ENCODE data around the gene PLSCR1. TPM values are rescaled to one million over a fixed set of nuclear protein-coding genes. Genes with fewer than 3 reads are reported as not detected.

PLSCR1 gene
- total RNA-seq, 1 donor from 2014 or later = 86.9 TPM

- H3K27me3 Mint-ChIP-seq = no peaks in the 10 kb centered on the region
- peaks cover 12% of the 10 kb centered on the region for H3K9me3 Mint-ChIP-seq (ENCODE audit: low read depth)
- TF ChIP-seq, protein P1, sequence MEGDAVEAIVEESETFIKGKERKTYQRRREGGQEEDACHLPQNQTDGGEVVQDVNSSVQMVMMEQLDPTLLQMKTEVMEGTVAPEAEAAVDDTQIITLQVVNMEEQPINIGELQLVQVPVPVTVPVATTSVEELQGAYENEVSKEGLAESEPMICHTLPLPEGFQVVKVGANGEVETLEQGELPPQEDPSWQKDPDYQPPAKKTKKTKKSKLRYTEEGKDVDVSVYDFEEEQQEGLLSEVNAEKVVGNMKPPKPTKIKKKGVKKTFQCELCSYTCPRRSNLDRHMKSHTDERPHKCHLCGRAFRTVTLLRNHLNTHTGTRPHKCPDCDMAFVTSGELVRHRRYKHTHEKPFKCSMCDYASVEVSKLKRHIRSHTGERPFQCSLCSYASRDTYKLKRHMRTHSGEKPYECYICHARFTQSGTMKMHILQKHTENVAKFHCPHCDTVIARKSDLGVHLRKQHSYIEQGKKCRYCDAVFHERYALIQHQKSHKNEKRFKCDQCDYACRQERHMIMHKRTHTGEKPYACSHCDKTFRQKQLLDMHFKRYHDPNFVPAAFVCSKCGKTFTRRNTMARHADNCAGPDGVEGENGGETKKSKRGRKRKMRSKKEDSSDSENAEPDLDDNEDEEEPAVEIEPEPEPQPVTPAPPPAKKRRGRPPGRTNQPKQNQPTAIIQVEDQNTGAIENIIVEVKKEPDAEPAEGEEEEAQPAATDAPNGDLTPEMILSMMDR (IDR thresholded peaks at IDR 0.05; ENCODE audit: unreplicated experiment) = no peak
- no peak overlapping the region for H3K4me3 Mint-ChIP-seq (ENCODE audit: low read depth)
- no peak overlapping the region for H3K27ac Mint-ChIP-seq
- no peaks in the 10 kb centered on the region for H3K4me1 Mint-ChIP-seq (ENCODE audit: low read depth)
- no peak for DNase-seq (ENCODE audit: low spot score, unreplicated experiment)
- no peaks in the 10 kb centered on the region for H3K36me3 Mint-ChIP-seq (ENCODE audit: insufficient read depth)
Measured at GRCh38 chr3:146496251-146496650, 48.2 kb downstream of the PLSCR1 start.

DNA sequence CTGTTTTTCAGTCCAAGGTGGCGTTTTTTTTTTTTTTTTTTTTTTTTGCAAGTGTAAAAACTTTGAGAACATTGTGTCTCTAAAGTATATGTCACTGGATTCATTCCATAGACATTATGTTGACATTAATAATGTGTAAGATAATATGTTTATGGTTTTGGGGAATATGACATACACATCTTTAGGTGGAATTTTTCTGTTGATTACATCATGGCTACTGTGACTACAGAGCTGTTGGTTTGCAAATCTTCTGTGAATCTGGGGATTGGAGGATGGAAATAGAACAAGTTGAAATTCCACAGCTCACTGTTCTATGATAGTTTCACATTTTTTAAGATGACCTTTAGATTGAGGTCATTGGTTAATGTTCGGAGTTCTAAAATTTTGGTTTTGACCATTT, 50.6 kb downstream of the PLSCR1 start:
- TF ChIP-seq, protein P1 (IDR thresholded peaks at IDR 0.05; ENCODE audit: unreplicated experiment) = no peak
- no peak for DNase-seq (ENCODE audit: low spot score, unreplicated experiment)
- H3K9me3 Mint-ChIP-seq (ENCODE audit: low read depth) = peaks cover 15% of the 10 kb centered on the region
- no peak overlapping the region for H3K27ac Mint-ChIP-seq
- H3K27me3 Mint-ChIP-seq = no peaks in the 10 kb centered on the region
- no peaks in the 10 kb centered on the region for H3K4me1 Mint-ChIP-seq (ENCODE audit: low read depth)
- peaks cover 2% of the 10 kb centered on the region for H3K36me3 Mint-ChIP-seq (ENCODE audit: insufficient read depth)
- H3K4me3 Mint-ChIP-seq (ENCODE audit: low read depth) = no peak overlapping the region

DNA sequence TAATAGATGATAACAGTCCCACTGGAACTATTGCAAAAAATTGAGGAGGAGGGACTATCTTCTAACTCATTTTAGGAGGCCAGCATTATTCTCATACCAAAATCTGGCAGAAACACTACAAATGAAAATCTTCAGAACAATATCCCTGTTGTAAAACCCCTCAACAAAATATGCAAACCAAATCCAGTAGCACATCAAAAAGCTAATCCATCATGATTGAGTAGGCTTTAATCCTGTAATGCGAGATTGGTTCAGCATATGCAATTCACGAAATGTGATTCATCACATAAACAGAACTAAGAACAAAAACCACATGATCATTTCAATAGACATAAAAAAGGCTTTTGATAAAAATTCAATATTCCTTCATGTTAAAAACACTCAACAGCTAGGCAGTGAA, 51.2 kb downstream of the PLSCR1 start:
- Mint-ChIP-seq H3K36me3 (ENCODE audit: insufficient read depth) (peaks cover 2% of the 10 kb centered on the region), H3K4me1 (ENCODE audit: low read depth) (no peaks in the 10 kb centered on the region), H3K4me3 (ENCODE audit: low read depth) (no peak overlapping the region), H3K27ac (no peak overlapping the region), H3K9me3 (ENCODE audit: low read depth) (peaks cover 15% of the 10 kb centered on the region), H3K27me3 (no peaks in the 10 kb centered on the region)
- DNase-seq (ENCODE audit: low spot score, unreplicated experiment) = no peak
- TF ChIP-seq, protein P1 (IDR thresholded peaks at IDR 0.05; ENCODE audit: unreplicated experiment) = no peak

DNA sequence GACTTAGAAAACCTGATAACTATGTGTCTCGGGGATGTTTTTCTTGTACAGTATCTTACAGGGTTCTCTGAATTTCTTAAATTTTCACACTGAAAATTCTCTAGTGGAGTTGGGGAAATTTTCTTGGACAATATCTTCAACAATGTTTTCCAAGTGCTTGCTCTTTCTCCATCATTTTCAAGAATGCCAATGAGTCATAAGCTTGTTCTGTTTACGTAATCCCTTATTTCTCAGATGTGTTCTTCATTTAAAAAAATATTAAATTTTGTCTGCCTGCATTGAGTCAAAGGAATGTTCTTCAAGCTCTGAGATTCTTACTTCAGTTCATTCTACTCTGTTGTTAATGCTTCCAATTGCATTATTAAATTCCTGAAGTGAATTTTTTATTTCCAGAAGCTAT, 53.1 kb downstream of the PLSCR1 start:
- H3K27me3 Mint-ChIP-seq = no peaks in the 10 kb centered on the region
- TF ChIP-seq, protein P1 (IDR thresholded peaks at IDR 0.05; ENCODE audit: unreplicated experiment) = no peak
- peaks cover 2% of the 10 kb centered on the region for H3K36me3 Mint-ChIP-seq (ENCODE audit: insufficient read depth)
- no peak overlapping the region for H3K27ac Mint-ChIP-seq
- H3K9me3 Mint-ChIP-seq (ENCODE audit: low read depth) = peaks cover 28% of the 10 kb centered on the region
- DNase-seq (ENCODE audit: low spot score, unreplicated experiment) = no peak
- no peaks in the 10 kb centered on the region for H3K4me1 Mint-ChIP-seq (ENCODE audit: low read depth)
- H3K4me3 Mint-ChIP-seq (ENCODE audit: low read depth) = no peak overlapping the region

DNA sequence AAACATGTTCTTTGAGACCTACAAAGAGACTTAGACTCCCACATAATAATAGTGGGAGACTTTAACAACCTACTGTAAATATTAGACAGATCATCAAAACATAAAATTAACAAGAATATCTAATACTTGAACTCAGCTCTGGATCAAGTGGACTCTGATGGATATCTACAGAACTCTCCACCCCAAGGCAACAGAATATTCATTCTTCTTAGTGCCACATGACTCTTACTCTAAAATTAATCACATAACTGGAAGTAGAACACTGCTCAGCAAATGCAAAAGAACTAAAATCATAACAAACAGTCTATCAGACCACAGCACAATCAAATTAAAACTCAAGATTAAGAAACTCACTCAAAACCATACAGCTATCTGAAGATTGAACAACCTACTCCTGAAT, 59.1 kb downstream of the PLSCR1 start:
- Mint-ChIP-seq H3K27me3 (no peaks in the 10 kb centered on the region), H3K36me3 (ENCODE audit: insufficient read depth) (peaks cover 7% of the 10 kb centered on the region), H3K4me1 (ENCODE audit: low read depth) (peaks cover 7% of the 10 kb centered on the region), H3K4me3 (ENCODE audit: low read depth) (no peak overlapping the region), H3K27ac (no peak overlapping the region), H3K9me3 (ENCODE audit: low read depth) (peaks cover 34% of the 10 kb centered on the region)
- TF ChIP-seq, protein P1 (IDR thresholded peaks at IDR 0.05; ENCODE audit: unreplicated experiment) = no peak
- DNase-seq (ENCODE audit: low spot score, unreplicated experiment) = no peak

Measured in progenitor cell of endocrine pancreas (in vitro differentiated cells).